Astrocyte of the hippocampus (primary cell): ENCODE measurements around the gene STAMBP.
A peak's percentile ranks its signal among the peaks of the same experiment; 100 is the strongest.

Experiments used
- DNase-seq: peaks from one replicate; pipeline ENCODE4 v3.0.0; 2011; ENCODE audit warnings: low read depth, low spot score

Gene STAMBP

GRCh38 chr2:73906847-73907505 is 78.2 kb downstream of the STAMBP start:
- no peak for DNase-seq

GRCh38 chr2:73907840-73908452 is 79.2 kb downstream of the STAMBP start:
- peak; percentile 49 for DNase-seq

- peak; percentile 76 for DNase-seq
Observed at GRCh38 chr2:73908689-73909652, 80.2 kb downstream of the STAMBP start.

GRCh38 chr2:73910873-73911547 is 82.2 kb downstream of the STAMBP start:
- DNase-seq: no peak

GRCh38 chr2:73911548-73912208 is 82.9 kb downstream of the STAMBP start:
- no peak for DNase-seq

- DNase-seq: no peak
Observed at GRCh38 chr2:73913414-73914054, 84.8 kb downstream of the STAMBP start.

- no peak for DNase-seq
Observed at GRCh38 chr2:73914667-73915066, 85.9 kb downstream of the STAMBP start.

- no peak for DNase-seq
Observed at GRCh38 chr2:73915437-73915993, 86.8 kb downstream of the STAMBP start.

GRCh38 chr2:73916666-73917065 is 87.9 kb downstream of the STAMBP start:
- DNase-seq: no peak

- DNase-seq: no peak
Observed at GRCh38 chr2:73917296-73917695, 88.5 kb downstream of the STAMBP start.

- DNase-seq: no peak
Observed at GRCh38 chr2:73917696-73918207, 89.0 kb downstream of the STAMBP start.

GRCh38 chr2:73918856-73919255 is 90.1 kb downstream of the STAMBP start:
- no peak for DNase-seq

GRCh38 chr2:73919596-73920228 is 91.0 kb downstream of the STAMBP start:
- DNase-seq: no peak

GRCh38 chr2:73920577-73921545 is 92.1 kb downstream of the STAMBP start:
- DNase-seq: peak; percentile 33

GRCh38 chr2:73921581-73921980 is 92.8 kb downstream of the STAMBP start:
- no peak for DNase-seq

GRCh38 chr2:73922681-73923080 is 93.9 kb downstream of the STAMBP start:
- no peak for DNase-seq
